Measurements from ENCODE around the gene ERC2.

ERC2 gene

GRCh38 chr3:55476515-55476914 is 991.8 kb downstream of the ERC2 start:
- no peak for DNase-seq (ENCODE audit: low read depth in 2 of 2)

GRCh38 chr3:55474213-55474632 is 994.0 kb downstream of the ERC2 start:
- DNase-seq (ENCODE audit: low read depth in 2 of 2): no peak

- no peak for DNase-seq (ENCODE audit: low read depth in 2 of 2)
These were observed 994.5 kb downstream of the ERC2 start for GRCh38 chr3:55473788-55474187.

- no peak for DNase-seq (ENCODE audit: low read depth in 2 of 2)
These were observed 996.6 kb downstream of the ERC2 start for GRCh38 chr3:55471522-55472280.

GRCh38 chr3:55471084-55471483 is 997.2 kb downstream of the ERC2 start:
- no peak for DNase-seq (ENCODE audit: low read depth in 2 of 2)

GRCh38 chr3:55469957-55470526 is 998.2 kb downstream of the ERC2 start:
- no peak for DNase-seq (ENCODE audit: low read depth in 2 of 2)

- DNase-seq (ENCODE audit: low read depth in 2 of 2): no peak
These were observed 1000.0 kb downstream of the ERC2 start for GRCh38 chr3:55468251-55468650.

GRCh38 chr3:55467099-55467498 is 1001.2 kb downstream of the ERC2 start:
- no peak for DNase-seq (ENCODE audit: low read depth in 2 of 2)

GRCh38 chr3:55466526-55466925 is 1001.7 kb downstream of the ERC2 start:
- no peak for DNase-seq (ENCODE audit: low read depth in 2 of 2)

GRCh38 chr3:55461896-55462295 is 1006.4 kb downstream of the ERC2 start:
- no peak for DNase-seq (ENCODE audit: low read depth in 2 of 2)

- no peak for DNase-seq (ENCODE audit: low read depth in 2 of 2)
These were observed 1008.4 kb downstream of the ERC2 start for GRCh38 chr3:55459838-55460237.

All from stimulated activated CD4-positive, alpha-beta T cell treated with anti-CD3 and anti-CD28 coated beads, Interleukin-1b, Interleukin-23, amount 100 ng/mL, for 1 hour (primary cell).